BLaER1 treated with 17β-estradiol and CSF1 and Interleukin-3, amounts not matched to agents 10 nM and 100 nM (cell line): Measurements from ENCODE around the gene ST6GALNAC3.
A peak's percentile ranks its signal among the peaks of the same experiment; 100 is the strongest.

Experiments
- H3K27ac ChIP-seq, 11 experiments: shearing (Covaris generic); formaldehyde crosslinking; 2 replicates each; pipeline ENCODE4 v1.8.1; 2022
- H3K27me3 ChIP-seq, 11 experiments: shearing (Covaris generic); formaldehyde crosslinking; 2 replicates each; pipeline ENCODE4 v1.8.1; 2022
- H3K36me3 ChIP-seq, 11 experiments: shearing (Covaris generic); formaldehyde crosslinking; 2 replicates each; pipeline ENCODE4 v1.8.1; 2022
- H3K4me1 ChIP-seq, 10 experiments: shearing (Covaris generic); formaldehyde crosslinking; 2 replicates each; pipeline ENCODE4 v1.8.1; 2022
- H3K4me2 ChIP-seq, 11 experiments: shearing (Covaris generic); formaldehyde crosslinking; 2 replicates each; pipeline ENCODE4 v1.8.1; 2022
- H3K4me3 ChIP-seq, 10 experiments: shearing (Covaris generic); formaldehyde crosslinking; 2 replicates each; pipeline ENCODE4 v1.8.1; 2022
- H3K9ac ChIP-seq, 11 experiments: shearing (Covaris generic); formaldehyde crosslinking; 2 replicates each; pipeline ENCODE4 v1.8.1; 2022
- H3K9me3 ChIP-seq, 11 experiments: shearing (Covaris generic); formaldehyde crosslinking; replicated peaks in 1 of 11; 2 replicates each; pipeline ENCODE4 v1.8.1; 2022
- H4K20me1 ChIP-seq, 11 experiments: shearing (Covaris generic); formaldehyde crosslinking; 2 replicates each; pipeline ENCODE4 v1.8.1; 2022
- Cebpa-rat ChIP-seq, 11 experiments: shearing (Covaris generic); IDR thresholded peaks; 2 replicates each; pipeline ENCODE4 v1.8.1; 2022

ST6GALNAC3 gene

DNA sequence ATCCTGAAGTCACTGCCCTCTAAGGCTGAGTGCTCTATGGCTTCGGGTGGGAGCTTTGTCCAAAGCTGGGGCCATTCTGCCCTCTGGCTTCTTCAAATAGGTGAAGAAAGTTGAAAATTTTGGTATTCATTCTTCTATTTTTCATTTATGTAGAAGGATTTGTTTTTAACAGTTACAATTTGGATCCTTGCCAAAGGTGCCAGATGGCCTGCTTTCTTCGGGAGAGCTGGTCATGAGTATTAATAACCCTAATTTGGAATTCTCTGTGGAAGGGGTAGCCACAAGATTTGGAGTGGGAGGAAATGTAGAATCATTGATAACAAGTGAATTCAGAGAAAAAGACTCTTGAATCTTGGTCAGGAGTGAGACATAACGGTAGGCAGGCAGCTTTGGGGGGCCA is 422.3 kb downstream of the ST6GALNAC3 start:
- H4K20me1 ChIP-seq = no peaks in the 10 kb centered on the region; a peak in 1 of 22 replicates
- H3K4me1 ChIP-seq = peaks cover 6 to 23% (median 8%) of the 10 kb centered on the region in 10 experiments; a peak in 13 of 20 replicates
- no peak overlapping the region for H3K27ac ChIP-seq
- H3K9ac ChIP-seq = no peak overlapping the region
- no peaks in the 10 kb centered on the region for H3K27me3 ChIP-seq
- TF ChIP-seq Cebpa-rat (IDR thresholded peaks at IDR 0.05) = no peak
- no peaks in the 10 kb centered on the region for H3K9me3 ChIP-seq
- H3K36me3 ChIP-seq = no peaks in the 10 kb centered on the region
- no peak overlapping the region for H3K4me3 ChIP-seq
- no peak overlapping the region for H3K4me2 ChIP-seq

DNA sequence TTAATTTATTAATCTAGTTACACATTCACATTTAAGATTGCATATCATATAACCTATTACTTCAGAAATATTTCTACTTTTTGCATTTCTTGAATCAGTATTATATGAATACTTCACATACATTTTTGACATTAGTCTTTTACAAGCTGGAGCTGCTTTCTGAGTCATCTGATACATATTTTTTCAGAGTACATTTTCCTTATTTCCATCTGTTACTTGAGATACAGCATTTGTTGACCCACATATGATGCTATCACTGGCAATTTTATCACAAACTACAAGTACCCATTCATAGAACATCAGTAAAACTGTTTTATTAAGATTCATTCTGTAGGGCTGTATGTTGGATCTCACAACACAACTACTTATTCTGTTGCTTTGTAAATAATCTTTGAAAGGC is 425.6 kb downstream of the ST6GALNAC3 start:
- Histone ChIP-seq H3K4me1 (peaks cover 6 to 14% (median 8%) of the 10 kb centered on the region in 10 experiments; a peak in 13 of 20 replicates), H3K27ac (no peak overlapping the region), H3K9me3 (no peaks in the 10 kb centered on the region), H4K20me1 (no peaks in the 10 kb centered on the region; a peak in 1 of 22 replicates), H3K36me3 (no peaks in the 10 kb centered on the region), H3K4me3 (no peak overlapping the region), H3K27me3 (no peaks in the 10 kb centered on the region), H3K4me2 (no peak overlapping the region), H3K9ac (no peak overlapping the region)
- TF ChIP-seq Cebpa-rat (IDR thresholded peaks at IDR 0.05) = no peak

DNA sequence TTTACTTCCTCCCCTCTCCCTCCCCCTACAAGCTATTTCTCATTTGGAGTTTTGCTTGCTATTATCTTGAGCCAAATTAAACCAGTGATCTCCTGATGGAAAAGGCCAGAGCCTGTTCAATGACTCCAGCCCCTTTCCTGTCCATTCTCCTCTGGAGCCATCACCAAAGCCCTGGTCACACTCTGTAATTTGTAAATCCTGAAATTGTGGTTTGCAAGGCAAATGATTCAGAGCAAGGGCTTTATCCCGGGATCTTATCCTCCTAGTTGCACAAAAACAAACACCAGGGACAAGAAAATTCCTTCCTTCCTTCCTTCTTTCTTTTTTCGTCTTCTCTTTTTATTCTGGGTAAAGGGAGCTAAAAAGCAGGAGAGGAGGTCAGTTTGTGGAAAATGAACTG is 426.6 kb downstream of the ST6GALNAC3 start:
- Histone ChIP-seq H3K27ac (no peak overlapping the region), H3K4me1 (peaks cover 6 to 12% (median 8%) of the 10 kb centered on the region in 10 experiments; a peak in 13 of 20 replicates), H3K36me3 (no peaks in the 10 kb centered on the region), H3K4me3 (no peak overlapping the region), H3K4me2 (peak overlapping the region in 9 of 11 experiments; percentile 0 to 54 (median 22); a peak in 10 of 22 replicates), H4K20me1 (no peaks in the 10 kb centered on the region; a peak in 1 of 22 replicates), H3K9ac (no peak overlapping the region), H3K27me3 (no peaks in the 10 kb centered on the region), H3K9me3 (no peaks in the 10 kb centered on the region)
- no peak for TF ChIP-seq Cebpa-rat (IDR thresholded peaks at IDR 0.05)

DNA sequence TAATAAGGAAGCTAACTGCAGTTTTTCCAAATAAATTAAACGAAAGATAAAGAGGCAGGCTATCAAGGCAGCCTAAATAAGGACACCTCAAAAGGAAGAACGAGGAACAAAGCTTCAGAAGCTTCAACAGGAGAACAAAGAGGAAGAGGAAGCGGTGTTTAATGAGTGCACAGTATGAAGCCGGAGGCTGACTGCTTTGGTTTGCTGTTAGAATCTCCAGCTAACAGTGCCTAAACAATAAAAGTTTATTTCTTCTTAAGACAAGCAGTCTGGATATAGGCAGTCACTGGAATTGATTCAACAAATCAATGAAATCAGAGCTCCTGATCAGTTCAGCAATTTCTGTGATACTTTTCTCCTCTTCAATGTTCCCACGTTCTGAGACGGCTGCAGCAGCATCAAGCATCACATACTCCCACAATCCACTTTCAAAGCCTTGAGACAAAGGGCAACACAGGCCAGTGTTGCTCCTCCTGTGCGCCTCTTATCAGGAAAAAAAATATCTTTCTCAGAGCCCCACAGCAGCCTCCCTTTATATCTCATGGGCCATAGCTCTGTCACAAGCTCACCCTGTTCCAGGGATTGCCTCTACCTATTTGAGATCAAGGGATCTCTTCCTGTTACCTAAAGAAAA is 427.2 kb downstream of the ST6GALNAC3 start:
- peaks cover 6 to 12% (median 8%) of the 10 kb centered on the region in 10 experiments; a peak in 13 of 20 replicates for H3K4me1 ChIP-seq
- no peak for TF ChIP-seq Cebpa-rat (IDR thresholded peaks at IDR 0.05)
- no peaks in the 10 kb centered on the region for H3K36me3 ChIP-seq
- H3K9ac ChIP-seq = no peak overlapping the region
- H3K27me3 ChIP-seq = no peaks in the 10 kb centered on the region
- H3K27ac ChIP-seq = no peak overlapping the region
- H4K20me1 ChIP-seq = no peaks in the 10 kb centered on the region; a peak in 1 of 22 replicates
- no peak overlapping the region for H3K4me3 ChIP-seq
- H3K4me2 ChIP-seq = peak overlapping the region in 9 of 11 experiments; percentile 0 to 54 (median 22); a peak in 11 of 22 replicates
- H3K9me3 ChIP-seq = no peaks in the 10 kb centered on the region

DNA sequence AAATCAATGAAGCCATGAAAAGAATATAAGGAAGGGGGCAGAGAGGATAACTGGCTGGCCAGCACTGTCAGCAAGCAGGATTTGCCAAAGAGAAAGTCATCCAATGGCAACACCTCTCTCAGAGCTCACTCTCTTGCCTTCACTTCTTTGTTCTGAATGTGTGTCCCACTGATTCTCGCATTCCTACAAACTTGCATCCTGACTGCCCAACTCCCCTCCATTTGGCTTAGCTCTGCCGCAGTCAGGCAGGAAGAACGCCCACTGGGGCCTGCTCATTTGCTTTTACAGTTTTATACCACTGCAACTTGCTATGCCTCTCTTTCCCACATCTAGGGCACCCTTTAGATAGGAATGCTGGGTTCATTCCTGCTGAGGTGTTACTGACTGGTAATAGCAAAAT is 428.6 kb downstream of the ST6GALNAC3 start:
- Histone ChIP-seq H3K9me3 (no peaks in the 10 kb centered on the region), H3K4me1 (peaks cover 6 to 12% (median 8%) of the 10 kb centered on the region in 10 experiments; a peak in 13 of 20 replicates), H3K4me2 (no peak overlapping the region), H3K9ac (no peak overlapping the region), H3K27ac (no peak overlapping the region), H3K36me3 (no peaks in the 10 kb centered on the region), H3K4me3 (no peak overlapping the region), H3K27me3 (no peaks in the 10 kb centered on the region), H4K20me1 (no peaks in the 10 kb centered on the region; a peak in 1 of 22 replicates)
- TF ChIP-seq Cebpa-rat (IDR thresholded peaks at IDR 0.05) = no peak

DNA sequence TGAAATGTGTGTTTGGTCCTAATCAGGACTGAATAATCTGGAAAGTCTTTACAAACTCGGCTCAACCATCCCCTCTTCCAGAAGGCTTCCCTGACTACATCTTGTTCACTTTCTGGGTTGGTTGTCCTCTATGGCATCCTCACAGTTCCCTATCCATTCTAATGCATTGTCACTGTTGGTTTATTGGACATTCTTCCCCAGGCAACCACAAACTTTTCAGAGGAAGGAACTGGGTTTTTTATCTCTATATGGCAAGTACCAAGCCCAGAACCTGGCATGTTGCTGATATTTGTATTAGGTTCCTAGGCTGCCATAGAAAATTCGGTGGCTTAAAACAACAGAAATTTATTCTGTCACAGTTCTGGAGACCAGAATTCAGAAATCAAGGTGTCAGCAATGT is 429.2 kb downstream of the ST6GALNAC3 start:
- Histone ChIP-seq H3K9me3 (no peaks in the 10 kb centered on the region), H3K9ac (no peak overlapping the region), H3K27me3 (no peaks in the 10 kb centered on the region), H3K4me3 (no peak overlapping the region), H3K36me3 (no peaks in the 10 kb centered on the region; a peak in 1 of 22 replicates), H3K4me2 (no peak overlapping the region), H3K4me1 (peaks cover 6 to 12% (median 8%) of the 10 kb centered on the region in 10 experiments; a peak in 13 of 20 replicates), H3K27ac (no peak overlapping the region), H4K20me1 (no peaks in the 10 kb centered on the region; a peak in 1 of 22 replicates)
- TF ChIP-seq Cebpa-rat (IDR thresholded peaks at IDR 0.05) = no peak

DNA sequence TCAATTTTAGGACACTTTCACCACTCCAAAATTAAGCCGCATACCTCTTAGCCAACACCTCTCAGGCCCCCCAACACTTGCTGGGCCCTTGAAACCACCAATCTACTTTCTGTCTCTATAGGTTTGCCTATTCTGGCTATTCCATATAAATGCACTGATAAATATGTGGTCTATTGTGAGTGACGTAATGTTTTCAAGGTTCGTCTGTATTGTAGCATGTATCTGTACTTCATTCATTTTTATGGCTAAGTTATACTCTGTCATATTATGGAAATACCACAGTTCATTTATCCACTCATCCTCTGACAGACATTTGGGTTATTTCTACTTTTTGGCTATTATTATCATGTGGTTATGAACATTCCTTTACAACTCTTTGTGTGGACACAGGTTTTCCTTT is 432.8 kb downstream of the ST6GALNAC3 start:
- no peak for TF ChIP-seq Cebpa-rat (IDR thresholded peaks at IDR 0.05)

DNA sequence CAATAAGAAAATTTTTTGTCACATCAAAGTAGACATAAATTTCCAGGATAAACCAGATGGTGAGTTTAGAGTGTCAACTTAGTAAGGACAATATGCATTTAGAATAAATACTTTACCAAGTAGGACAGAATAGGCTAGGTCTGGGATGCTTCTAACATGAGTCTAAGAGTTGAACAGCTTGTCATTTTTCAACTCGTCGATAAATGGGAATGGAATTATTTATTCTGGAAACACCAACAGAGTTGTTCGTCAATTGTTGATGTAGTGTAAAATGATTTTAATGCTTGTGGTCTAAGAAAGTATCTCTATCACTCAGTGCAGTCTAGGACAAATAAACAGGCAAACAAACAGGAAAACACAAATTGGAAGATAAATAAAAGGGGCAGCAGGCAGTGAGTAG is 434.3 kb downstream of the ST6GALNAC3 start:
- Histone ChIP-seq H3K27me3 (no peaks in the 10 kb centered on the region), H3K4me3 (no peak overlapping the region), H3K27ac (no peak overlapping the region), H4K20me1 (no peaks in the 10 kb centered on the region), H3K36me3 (no peaks in the 10 kb centered on the region; a peak in 1 of 22 replicates), H3K9ac (no peak overlapping the region), H3K9me3 (no peaks in the 10 kb centered on the region), H3K4me1 (no peaks in the 10 kb centered on the region), H3K4me2 (no peak overlapping the region)
- no peak for TF ChIP-seq Cebpa-rat (IDR thresholded peaks at IDR 0.05)

More for the DNA sequence above, 432.8 kb downstream of the ST6GALNAC3 start:
- Histone ChIP-seq H3K9ac (no peak overlapping the region), H3K4me2 (no peak overlapping the region), H3K27ac (no peak overlapping the region), H3K36me3 (no peaks in the 10 kb centered on the region; a peak in 1 of 22 replicates), H3K4me1 (no peaks in the 10 kb centered on the region), H3K9me3 (no peaks in the 10 kb centered on the region), H4K20me1 (no peaks in the 10 kb centered on the region), H3K4me3 (no peak overlapping the region), H3K27me3 (no peaks in the 10 kb centered on the region)

DNA sequence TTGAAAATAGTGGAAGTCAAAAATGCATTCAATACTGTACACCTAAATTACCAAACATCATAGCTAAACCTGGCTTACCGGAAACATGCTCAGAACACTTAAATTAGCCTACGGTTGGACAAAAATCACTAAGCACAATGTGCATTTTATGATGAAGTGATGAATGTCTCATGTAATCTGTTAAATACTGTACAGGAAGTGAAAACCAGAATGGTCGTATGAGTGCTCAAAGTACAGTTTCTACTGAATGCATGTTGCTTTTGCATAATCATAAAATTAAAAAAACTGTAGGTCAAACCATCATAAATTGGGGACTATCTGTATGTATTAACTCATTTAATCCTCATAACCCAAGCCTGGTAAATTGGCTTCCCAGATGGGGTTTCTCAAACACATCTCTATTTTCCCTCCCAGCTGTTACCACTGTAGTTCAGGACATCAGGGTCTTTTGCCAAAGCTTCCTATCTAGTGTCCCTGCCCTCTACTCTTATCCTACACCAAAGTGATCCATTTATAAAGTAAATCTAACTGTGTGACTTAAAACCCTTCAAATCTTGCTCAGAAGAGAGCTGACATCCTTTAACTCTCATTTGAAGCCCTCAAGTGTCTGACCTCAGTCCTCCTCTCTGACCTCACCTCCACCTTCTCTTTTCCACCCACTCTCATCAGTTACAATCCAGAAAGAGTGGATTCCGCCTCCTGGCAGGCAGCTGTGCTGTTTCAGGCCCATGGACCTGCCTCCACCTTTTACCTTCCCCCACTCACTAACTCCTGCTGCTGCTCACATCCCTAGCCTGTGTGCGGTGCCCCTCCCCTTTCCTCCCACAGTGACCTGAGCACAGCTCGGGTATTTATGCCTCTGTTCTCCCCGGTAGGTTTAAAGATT is 436.4 kb downstream of the ST6GALNAC3 start:
- Histone ChIP-seq H3K4me3 (no peak overlapping the region), H3K9ac (no peak overlapping the region), H3K27me3 (no peaks in the 10 kb centered on the region), H3K36me3 (no peaks in the 10 kb centered on the region; a peak in 1 of 22 replicates), H3K9me3 (no peaks in the 10 kb centered on the region), H3K4me1 (no peaks in the 10 kb centered on the region), H3K4me2 (no peak overlapping the region), H4K20me1 (peaks cover 0 to 5% (median 0%) of the 10 kb centered on the region in 11 experiments; a peak in 1 of 22 replicates), H3K27ac (no peak overlapping the region)
- TF ChIP-seq Cebpa-rat (IDR thresholded peaks at IDR 0.05) = no peak
